ENCODE results near the gene TMEM250.

The TMEM250 gene

DNA sequence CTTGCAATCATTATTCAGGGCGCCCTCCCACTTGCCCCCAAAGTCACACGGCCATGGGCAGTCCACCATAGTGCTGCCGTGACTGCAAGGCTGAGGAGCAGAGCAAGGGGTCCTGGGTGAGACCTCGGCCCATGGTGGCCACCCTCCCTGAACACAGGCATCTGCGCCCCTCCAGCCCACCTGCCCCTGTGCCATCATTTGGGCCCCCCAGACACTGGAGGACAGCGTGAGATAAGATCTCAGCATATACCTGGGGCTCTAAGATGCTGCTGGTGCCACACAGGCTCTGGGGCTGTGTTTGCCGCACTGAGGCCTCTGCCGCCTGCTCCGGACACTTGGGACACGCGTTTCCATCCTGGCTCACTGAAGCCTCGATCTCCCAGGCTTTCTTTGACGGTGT is 3.5 kb downstream of the TMEM250 start:
- no peak overlapping the region for H3K27ac ChIP-seq
- no peak for TF ChIP-seq CTCF (IDR thresholded peaks at IDR 0.05)
- no peak for TF ChIP-seq ZFX (IDR thresholded peaks at IDR 0.05; ENCODE audit: borderline replicate concordance)

GRCh38 chr9:136114610-136115009 is 4.1 kb downstream of the TMEM250 start:
- H3K27ac ChIP-seq = no peak overlapping the region
- no peak for TF ChIP-seq ZFX (IDR thresholded peaks at IDR 0.05; ENCODE audit: borderline replicate concordance)
- no peak for TF ChIP-seq CTCF (IDR thresholded peaks at IDR 0.05)

GRCh38 chr9:136112541-136112940 is 6.1 kb downstream of the TMEM250 start:
- peak overlapping the region; percentile 13; the same call in 1 of the 2 replicates for H3K27ac ChIP-seq
- TF ChIP-seq CTCF (IDR thresholded peaks at IDR 0.05) = no peak
- TF ChIP-seq ZFX (IDR thresholded peaks at IDR 0.05; ENCODE audit: borderline replicate concordance) = no peak

GRCh38 chr9:136111910-136112309 is 6.8 kb downstream of the TMEM250 start:
- TF ChIP-seq CTCF (IDR thresholded peaks at IDR 0.05) = no peak
- no peak for TF ChIP-seq ZFX (IDR thresholded peaks at IDR 0.05; ENCODE audit: borderline replicate concordance)
- H3K27ac ChIP-seq = no peak overlapping the region

DNA sequence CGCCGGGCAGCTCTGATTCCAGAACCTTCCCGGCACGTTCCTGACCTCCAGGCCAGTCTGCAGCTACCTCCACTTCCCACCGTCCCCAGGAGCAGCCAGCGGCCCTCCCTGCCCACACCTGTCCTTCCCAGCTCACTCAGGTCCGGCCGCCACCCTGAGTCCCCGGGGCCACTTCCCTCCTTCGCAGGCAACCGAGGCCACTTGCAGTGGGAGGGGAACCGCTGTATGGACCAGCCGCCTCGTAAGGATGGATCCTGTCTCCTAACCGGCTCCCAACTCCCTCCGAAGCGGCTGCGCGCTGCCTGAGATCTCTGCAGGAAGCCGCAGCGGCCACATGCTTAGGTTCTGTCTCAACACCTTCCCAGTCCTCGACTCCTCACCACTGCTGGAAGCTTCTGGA is 7.5 kb downstream of the TMEM250 start:
- no peak for TF ChIP-seq CTCF (IDR thresholded peaks at IDR 0.05)
- no peak for TF ChIP-seq ZFX (IDR thresholded peaks at IDR 0.05; ENCODE audit: borderline replicate concordance)

DNA sequence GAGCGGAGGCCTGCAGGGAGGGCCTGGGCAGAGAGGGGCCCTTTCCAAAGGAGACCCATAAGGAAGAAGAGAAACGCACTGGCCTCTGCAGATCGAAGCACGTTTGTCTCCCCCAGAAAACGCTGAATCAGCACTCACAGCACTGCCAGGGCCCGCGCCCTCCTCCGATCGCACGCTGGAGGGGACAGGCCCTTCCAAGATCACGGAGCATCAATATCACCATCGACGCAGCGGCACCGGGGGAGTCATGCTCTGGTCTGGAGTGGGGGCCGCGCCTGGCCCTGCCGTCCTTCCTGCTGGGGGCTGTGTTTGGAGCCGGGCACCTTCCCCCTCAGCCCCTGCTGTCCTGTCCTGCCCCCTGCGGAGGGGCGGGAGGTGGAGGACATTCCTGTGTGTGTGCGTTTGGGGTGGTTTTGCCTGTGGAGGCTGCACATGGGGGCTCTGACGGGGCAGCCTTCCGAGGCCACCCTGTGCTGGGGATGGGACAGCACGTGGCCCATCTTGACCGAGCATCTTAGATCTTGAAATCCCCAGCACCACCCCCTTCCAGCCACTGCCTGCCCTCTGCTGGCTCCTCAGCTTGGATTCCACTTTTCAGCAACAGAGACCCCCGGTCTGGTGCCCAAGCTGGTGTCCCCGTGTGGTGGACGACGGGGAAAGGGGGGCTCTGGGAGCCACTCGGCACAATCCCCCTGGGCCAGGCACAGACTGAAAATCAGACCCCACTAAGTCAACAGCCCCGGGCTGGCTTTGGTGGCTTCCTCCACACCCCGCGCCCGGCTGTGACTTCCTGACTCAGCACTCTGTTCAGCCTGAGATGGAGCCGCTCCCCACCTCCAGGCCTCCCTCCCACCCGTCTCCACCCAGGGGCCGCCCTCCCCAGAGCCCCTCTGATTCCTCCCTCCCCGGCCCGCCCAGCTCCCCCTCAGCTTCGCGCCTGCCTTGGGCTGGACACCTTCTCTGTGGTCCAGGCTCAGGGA is 8.3 kb downstream of the TMEM250 start:
- H3K27ac ChIP-seq = peak overlapping the region; percentile 61
- TF ChIP-seq ZFX (IDR thresholded peaks at IDR 0.05; ENCODE audit: borderline replicate concordance) (no peak), CTCF (IDR thresholded peaks at IDR 0.05) (no peak)

More for the DNA sequence above, 7.5 kb downstream of the TMEM250 start:
- H3K27ac ChIP-seq = no peak overlapping the region

Data from 22Rv1 (cell line).